ENCODE results near the gene PHACTR1.

DNA sequence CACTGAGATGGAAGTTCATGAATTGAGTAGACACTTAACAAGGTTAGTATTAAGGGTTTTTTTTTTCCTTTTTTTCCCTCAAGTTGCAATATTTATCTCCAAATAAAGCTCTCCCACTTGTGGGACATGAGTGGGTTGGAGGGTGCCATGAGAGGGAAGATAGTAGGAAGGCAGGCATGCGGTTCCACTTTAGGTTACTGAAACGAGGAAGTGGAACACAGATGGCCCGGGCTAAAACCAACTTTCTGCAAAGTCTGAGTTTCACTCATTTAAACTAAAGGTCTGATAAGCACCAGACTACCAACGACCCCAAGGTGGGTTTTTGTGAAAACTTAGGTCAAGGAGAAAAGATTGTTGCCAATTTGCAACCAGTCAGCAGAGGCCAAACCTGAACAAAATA is 569.6 kb downstream of the PHACTR1 start:
- TF ChIP-seq, protein P1, sequence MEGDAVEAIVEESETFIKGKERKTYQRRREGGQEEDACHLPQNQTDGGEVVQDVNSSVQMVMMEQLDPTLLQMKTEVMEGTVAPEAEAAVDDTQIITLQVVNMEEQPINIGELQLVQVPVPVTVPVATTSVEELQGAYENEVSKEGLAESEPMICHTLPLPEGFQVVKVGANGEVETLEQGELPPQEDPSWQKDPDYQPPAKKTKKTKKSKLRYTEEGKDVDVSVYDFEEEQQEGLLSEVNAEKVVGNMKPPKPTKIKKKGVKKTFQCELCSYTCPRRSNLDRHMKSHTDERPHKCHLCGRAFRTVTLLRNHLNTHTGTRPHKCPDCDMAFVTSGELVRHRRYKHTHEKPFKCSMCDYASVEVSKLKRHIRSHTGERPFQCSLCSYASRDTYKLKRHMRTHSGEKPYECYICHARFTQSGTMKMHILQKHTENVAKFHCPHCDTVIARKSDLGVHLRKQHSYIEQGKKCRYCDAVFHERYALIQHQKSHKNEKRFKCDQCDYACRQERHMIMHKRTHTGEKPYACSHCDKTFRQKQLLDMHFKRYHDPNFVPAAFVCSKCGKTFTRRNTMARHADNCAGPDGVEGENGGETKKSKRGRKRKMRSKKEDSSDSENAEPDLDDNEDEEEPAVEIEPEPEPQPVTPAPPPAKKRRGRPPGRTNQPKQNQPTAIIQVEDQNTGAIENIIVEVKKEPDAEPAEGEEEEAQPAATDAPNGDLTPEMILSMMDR (IDR thresholded peaks at IDR 0.05): no peak
- no peak for TF ChIP-seq POLR2A (IDR thresholded peaks at IDR 0.05)
